Esophagus squamous epithelium (tissue), 4 donors: ENCODE measurements around the gene C11orf86.

Experiments
- POLR2A ChIP-seq, 4 donors: fragments of 450-650 bp; IDR thresholded peaks; one replicate each; pipeline ENCODE4 v1.6.1; 2017; ENCODE audit warnings: antibody characterized with exemption in 4 of 4, mild to moderate bottlenecking in 4 of 4, moderate library complexity in 3 of 4
- TF ChIP-seq, protein P1 (sequence below), 6 experiments: fragments of 450-650 bp in 4 of 6; fragments of 200-600 bp in 2 of 6; sonication (generic) in 2 of 6; IDR thresholded peaks; one replicate each; pipeline ENCODE4 v1.5.1; 2016 to 2019; ENCODE audit warnings: antibody characterized with exemption in 6 of 6, mild to moderate bottlenecking in 4 of 6, moderate library complexity in 4 of 6

- TF ChIP-seq POLR2A (IDR thresholded peaks at IDR 0.05) = no peak
- TF ChIP-seq, protein P1, sequence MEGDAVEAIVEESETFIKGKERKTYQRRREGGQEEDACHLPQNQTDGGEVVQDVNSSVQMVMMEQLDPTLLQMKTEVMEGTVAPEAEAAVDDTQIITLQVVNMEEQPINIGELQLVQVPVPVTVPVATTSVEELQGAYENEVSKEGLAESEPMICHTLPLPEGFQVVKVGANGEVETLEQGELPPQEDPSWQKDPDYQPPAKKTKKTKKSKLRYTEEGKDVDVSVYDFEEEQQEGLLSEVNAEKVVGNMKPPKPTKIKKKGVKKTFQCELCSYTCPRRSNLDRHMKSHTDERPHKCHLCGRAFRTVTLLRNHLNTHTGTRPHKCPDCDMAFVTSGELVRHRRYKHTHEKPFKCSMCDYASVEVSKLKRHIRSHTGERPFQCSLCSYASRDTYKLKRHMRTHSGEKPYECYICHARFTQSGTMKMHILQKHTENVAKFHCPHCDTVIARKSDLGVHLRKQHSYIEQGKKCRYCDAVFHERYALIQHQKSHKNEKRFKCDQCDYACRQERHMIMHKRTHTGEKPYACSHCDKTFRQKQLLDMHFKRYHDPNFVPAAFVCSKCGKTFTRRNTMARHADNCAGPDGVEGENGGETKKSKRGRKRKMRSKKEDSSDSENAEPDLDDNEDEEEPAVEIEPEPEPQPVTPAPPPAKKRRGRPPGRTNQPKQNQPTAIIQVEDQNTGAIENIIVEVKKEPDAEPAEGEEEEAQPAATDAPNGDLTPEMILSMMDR (IDR thresholded peaks at IDR 0.05) = no peak
These were observed 17.2 kb upstream of the C11orf86 start for GRCh38 chr11:66957971-66958231.
